ENCODE data around the gene KIZ.

DNA sequence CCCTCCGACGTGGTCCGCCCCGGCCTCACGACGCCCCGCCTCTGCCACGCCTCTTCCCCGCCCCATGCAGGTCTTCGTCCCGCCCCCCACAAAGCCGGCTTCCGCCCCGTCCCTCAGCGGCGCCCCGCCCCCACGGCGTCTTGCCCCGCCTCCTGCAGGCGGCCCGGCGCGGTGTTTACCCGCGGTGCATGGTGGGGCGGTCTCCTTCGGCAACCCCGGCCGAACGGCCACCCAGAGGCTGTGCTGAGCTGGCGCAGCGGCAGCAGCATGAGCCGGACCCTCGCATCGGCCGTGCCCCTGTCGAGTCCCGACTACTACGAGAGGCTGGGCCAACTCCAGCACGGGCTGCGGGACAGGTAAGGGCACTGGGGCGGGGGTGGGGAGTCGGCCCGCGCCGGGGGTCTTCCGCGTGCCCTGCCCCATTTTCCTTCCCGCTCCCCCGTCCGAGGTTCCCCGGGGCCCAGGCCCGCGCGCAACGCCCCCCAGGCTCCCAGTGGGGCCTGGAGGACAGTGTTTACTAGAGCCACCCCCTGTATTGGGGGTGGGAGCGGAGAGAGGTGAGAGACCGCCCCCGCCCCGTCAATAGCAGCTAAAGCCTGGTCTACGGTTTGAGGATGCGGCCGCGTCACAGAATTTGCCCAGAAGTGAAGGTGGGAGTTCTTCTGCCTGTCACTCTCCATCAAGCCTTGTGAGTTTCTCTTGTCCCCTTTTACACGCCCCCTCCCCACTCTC, at the start of gene KIZ:
- TF ChIP-seq EZH2 (IDR thresholded peaks at IDR 0.05) (no peak), POLR2AphosphoS5 (IDR thresholded peaks at IDR 0.05; ENCODE audit: borderline replicate concordance, low read depth, low read length) (peak; percentile 90), FOXP2 (optimal IDR thresholded peaks at IDR 0.05; ENCODE audit: control extremely low read depth, extremely low read length, insufficient read depth) (peak; percentile 95)

Data from SK-N-MC (cell line).